ENCODE measurements around the gene SEMA4D.
"Not testable (repeated sequence)": the region's sequence is repeated elsewhere in the genome, so short reads cannot be mapped to it uniquely, and the experiment has no call there.

The SEMA4D gene

DNA sequence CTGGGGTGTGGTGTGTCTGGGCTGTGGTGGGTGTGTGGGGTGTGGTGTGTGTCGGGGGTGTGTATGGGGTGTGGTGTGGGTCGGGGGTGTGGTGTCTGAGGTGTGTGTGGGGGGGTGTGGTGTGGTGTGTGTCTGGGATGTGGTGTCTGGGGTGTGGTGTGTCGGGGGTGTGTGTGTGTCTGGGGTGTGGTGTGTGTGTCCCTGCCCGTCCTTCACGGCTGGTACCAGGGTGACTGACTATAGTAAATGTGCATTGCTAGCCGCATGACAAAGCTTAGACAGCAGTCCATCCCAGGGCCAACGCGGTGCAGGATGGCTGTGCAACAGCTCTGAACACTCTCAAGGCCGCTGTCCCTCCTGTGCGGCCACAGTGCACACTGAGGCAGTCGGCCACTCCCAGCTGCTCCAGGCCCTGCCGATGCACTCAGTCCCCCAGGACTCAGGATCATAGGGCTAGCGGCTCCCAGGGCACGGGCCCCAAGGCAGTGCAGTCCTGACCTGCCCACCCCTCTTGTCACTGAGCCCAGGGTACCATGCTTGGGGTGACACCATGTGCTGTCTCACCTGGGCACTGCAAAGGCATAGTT is 125.6 kb downstream of the SEMA4D start:
- peak in 1 of 2 donors; percentile 13 for DNase-seq (ENCODE audit: low read depth in 2 of 2)

DNA sequence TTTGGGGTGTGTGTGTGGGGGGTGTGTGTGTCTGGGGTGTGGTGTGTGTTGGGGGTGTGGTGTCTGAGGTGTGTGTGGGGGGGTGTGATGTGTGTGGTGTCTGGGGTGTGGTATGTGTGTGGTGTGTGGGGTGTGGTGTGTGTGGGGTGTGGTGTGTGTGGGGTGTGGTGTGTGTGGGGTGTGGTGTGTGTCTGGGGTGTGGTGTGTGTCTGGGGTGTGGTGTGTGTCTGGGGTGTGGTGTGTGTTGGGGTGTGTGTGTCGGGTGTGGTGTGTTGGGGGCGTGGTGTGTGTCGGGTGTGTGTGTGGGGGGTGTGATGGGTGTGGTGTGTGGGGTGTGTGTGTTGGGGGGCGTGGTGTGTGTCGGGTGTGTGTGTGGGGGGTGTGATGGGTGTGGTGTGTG is 126.1 kb downstream of the SEMA4D start:
- not testable (repeated sequence) for DNase-seq (ENCODE audit: low read depth in 2 of 2)

DNA sequence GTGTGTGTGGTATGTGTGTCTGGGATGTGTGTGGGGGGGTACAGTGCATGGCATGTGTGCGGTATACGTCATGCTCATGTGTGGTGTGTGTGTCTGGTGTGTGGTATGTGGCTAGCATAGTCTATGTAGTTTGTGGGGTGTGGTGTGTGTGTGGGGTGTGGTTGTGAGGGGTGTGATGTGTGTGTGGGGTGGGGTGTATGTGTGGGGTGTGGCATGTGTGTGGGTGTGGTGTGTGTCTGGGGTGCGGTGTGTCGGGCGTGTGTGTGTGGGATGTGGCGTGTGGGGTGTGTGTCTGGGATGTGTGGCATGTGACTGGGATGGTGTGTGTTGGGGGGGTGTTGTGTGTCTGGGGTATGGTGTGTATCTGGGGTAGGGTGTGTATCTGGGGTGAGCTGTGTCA is 127.3 kb downstream of the SEMA4D start:
- no peak for DNase-seq (ENCODE audit: low read depth in 2 of 2)

DNA sequence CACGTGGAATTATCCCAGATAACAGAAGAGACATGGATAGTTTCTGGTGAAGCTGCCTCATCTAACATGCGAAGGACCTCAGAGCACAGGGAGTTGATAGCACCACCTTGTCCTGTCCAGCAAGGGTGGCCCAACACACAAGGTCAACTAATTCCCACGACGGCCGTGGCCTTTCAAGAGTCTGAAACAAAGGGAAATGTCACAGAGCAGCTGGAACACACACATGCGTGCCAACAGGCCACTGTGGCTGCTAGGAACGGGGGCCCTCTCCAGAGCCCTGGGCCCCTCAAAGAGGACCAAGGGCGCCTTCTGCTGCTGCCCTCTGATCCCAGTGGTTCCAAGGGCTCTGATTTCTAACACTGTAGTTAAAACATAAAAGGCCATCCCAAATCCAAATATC is 128.9 kb downstream of the SEMA4D start:
- no peak for DNase-seq (ENCODE audit: low read depth in 2 of 2)

DNA sequence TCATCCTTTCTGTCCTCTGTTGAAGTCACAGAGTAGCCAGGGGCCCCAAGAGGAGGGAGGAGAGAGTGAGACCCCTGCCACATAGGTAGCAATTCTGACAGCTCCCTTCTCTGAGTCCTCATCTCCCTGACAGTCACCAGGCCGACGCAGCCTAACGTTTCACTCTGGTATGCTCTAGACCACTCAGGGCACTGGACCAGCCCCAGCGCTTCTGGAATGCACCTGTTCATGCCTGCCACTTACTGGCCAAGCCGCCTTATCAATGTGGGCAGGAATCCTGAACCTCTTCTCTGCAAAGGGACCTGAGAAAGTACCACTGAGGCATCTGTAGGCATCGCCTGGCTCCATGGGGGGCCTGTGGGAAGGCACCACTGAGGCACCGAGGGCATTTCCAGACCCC is 129.4 kb downstream of the SEMA4D start:
- no peak for DNase-seq (ENCODE audit: low read depth in 2 of 2)

DNA sequence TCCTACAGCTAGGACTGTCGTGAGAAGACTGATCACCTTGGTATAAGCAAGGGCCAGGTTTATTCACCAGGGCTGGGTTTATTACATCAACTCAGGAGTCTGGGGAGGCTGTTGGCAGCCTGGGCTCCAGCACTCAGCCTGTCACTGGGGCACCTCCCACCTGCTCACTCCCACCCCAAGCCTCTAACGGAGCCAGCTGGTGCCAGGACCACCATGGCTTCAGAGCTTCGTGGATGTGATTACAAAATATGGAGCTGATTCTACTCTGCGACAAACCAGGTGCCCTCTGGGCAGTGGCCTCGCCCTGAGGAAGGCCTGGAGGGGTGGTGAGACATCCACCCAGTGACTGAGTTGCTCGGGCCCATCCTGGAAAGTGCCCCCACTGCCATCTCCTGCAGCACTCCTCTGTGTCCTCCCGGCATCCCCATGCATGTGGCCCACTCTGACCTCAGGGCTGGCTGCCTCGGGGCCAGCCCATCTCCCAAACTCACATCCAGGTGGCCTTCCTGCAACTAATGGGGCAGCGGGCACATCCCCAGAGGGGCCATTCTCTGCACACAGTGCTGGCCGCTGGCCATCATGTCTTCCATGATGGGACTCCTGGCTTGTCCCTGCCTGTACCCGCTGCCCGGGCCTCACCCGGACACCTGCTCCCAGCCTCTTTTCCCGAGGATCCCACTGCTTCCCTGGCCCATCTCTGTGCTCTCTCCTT is 130.0 kb downstream of the SEMA4D start:
- DNase-seq (ENCODE audit: low read depth in 2 of 2), result no peak

DNA sequence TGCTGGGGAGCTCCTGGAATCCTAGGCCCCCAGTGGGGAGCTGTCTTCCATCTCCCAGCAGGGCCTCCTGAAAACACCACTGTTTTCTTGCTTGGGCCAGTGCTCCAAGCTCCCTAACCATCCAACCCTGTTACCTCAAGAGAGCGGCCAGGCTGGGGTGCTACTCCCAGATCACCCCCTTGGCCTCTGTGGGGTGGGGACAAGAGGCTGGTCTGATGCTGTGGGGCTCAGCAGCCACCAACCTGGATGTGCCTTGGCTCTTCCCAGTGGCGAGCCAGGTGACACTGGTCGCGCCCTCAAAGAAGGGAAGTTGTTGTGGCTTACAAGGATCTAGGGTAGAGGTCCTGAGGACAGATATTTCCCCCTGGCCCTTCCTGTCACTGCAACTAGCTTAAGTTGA is 130.6 kb downstream of the SEMA4D start:
- DNase-seq (ENCODE audit: low read depth in 2 of 2), result no peak

DNA sequence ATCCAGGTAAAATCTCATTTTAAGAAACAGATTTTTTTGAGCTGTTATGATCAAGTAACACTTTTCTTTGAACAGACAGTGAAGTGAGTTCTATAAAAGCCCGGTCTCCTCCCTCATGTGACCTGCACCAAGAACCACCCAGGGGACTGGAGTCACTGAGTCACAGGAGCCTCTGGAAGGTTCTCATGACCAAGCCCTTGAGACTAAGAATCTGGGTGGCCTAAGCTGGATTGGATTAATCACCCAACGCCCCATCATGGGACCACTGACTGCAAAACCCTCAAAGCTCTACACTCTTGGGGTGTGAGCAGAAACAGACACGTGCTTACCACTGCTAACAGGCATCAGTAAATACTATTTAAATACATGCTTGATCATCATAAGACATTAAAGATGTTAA is 131.2 kb downstream of the SEMA4D start:
- DNase-seq (ENCODE audit: low read depth in 2 of 2), result no peak

DNA sequence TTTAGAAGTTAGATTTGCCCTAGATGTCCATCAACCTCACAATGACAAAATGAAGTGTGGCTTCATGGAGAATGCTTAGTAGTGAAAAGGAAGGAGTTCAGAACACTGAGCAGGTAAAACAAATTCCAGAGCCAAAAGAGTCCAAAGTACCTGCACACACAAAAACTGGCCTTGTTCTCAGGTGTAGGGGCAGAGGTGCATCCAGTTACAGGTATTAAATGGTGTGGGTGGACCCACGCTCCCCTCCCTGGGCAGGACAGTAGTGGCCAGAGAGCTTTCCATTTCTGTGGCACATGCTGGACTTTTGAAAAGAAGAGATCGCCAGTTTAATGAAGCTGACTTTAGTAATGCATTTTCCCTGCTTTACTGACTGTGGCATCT is 132.4 kb downstream of the SEMA4D start:
- DNase-seq (ENCODE audit: low read depth in 2 of 2), result no peak

DNA sequence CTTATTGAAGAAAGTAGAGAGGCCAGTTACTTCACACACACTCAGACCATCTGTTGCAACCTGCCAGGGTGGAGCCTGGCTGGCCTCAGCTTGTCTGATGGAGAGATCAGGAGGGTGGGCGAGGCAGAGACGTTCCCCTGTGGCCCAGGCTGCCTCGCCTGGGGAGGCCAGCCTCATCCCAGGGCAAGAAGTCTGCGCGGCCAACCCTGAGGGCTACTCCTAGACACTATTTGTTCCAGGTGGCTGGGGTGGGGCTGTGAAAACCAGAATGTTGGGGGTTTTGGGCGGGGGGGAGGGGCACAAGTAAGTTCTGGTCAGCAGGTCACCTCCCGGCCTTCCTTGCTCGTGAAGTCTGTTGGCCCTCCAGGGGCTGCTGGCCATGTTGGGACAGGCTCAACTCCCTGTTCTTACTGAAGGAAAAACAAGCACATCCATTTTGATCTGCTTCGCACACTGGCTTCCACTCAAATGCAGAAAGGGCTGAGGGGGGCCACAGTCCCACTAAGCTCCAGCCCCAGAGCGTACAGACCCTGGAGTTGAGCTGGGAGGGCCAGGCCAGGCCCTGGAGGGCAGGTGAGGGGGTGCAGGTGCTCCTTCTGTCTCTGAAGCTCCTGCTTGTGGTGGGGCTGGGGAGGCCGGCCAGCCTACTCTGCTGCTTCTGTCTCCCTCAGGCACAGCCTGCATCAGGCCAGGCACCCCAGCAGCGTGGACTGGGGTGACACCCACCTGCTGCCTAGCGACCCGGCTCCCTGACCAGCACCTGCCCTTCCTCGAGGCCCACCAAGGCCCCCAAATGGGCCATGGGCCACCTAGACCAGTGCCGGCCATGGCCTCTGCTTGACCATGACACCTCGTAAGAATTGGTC is 133.0 kb downstream of the SEMA4D start:
- no peak for DNase-seq (ENCODE audit: low read depth in 2 of 2)

DNA sequence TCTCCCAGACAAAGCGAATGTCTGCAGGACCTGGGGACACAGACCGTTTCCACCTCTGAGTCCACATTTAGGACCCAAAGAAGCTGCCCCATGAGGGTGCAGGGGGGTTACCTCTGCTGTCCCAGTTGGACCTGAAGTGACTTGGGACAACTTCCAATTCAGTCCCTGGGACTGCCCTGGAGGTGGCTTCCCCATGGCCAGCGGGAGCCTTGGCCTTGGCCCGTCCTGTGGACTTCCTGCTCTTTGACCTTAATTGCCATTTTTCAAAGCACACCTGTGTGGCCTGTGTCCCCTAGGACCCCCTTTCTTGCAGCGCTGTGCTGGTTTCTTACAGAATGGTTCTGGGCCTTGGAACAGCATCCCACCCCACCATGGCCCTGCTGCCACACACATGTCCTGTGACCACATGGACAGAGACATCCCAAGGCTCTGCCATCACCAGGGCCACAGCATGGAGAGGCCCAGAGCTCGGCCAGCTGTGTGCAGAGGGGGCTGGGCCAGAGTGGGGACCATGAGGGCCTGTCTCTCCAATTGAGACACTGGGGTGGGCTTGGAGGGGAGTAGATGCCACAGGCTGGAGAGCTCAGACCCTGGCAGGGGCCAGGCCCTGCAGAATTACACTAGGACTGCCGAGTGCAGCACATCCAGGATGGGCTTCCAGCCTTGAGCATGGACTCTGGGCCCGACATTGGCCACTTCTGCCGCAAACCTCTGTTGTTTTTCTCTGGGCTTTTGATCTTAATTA is 133.8 kb downstream of the SEMA4D start:
- DNase-seq (ENCODE audit: low read depth in 2 of 2), result no peak

DNA sequence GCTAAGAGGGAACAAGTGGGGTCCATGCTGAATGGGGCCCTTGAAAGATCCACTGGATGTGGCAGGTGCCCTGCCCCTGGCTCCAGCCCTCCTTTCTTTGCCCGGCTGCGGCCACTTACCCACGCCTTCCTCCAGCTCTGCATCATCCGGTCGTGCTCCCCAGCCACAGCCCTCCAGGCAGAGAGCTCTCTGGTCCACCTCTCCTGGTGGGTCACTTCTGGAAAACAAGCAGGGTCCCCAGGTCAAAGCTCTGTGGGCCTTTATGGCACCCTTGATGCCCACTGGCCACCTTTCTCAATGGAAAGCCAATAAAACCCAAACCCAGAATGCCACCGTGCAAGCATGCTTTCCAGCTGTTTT is 134.6 kb downstream of the SEMA4D start:
- no peak for DNase-seq (ENCODE audit: low read depth in 2 of 2)

DNA sequence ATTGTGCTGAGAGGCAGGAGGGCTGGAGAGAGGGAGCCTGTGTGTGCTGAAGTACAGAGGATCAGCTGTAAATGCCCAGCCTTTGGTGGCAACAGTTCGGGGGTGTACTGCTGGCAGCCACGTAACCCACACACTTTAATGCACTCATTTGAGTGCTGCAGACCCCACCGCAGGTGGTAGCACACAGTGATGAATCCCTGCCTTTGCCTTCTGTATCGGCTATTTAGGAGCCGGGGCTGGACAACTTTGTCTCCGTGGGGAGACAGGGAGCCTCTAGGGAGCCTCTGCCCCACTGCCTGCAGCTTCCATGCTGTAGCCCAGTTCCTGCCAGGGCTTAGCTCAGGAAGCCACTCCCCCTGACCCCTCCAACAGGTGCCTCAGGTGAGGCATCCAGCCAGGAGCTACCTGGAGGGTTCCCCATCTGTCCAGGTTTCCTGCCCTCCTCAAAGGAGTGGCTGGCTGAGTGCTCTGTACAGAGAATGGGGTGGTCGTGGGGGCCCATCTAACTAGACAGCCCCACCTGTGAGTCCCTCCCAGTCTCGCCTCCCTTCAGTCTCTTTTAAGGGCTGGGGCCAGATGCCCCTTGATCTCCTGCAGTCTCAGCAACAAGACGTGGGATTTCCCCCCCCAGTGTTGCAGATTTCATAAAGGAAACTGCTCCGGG is 135.1 kb downstream of the SEMA4D start:
- no peak for DNase-seq (ENCODE audit: low read depth in 2 of 2)

DNA sequence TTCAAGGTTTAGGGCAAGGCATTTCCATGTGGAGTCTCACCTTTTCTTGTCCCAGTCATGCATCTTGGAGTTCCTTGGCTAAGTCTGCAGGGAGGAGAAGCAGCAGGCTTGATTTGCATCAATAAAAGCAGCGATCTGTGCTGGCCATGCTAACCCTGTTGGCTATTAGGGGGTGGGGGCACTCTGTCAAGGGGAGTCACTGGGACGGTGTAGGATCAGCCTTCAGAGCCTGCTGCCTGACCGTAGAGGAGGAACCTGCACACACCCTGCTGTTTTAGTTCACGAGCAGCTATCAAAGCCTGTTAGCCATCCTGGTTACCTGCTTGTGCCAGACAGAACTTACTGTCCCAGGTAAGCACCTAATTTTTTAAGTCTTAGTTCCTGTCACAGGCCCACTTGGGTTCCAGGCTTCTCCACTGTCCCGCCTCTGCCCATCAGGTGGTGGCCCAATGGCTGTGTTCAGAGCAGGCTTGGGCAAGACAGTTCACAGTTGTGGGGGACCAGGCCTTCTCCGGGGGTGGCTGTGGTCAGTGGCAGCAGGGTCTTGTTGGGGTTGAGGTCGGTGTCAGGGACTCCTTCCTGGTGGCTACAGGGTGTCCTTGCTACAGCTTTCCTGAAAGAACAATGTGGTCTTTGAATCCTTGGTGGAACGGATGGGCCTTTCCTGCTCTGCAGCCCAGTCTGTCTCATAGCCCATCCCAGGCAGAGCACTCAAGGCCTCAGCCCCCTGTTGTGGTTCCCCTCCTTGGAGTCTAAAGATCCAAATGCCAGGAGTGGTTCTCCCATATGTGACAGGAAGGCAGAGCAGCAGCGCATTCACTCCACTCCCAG is 135.9 kb downstream of the SEMA4D start:
- DNase-seq (ENCODE audit: low read depth in 2 of 2), result no peak

DNA sequence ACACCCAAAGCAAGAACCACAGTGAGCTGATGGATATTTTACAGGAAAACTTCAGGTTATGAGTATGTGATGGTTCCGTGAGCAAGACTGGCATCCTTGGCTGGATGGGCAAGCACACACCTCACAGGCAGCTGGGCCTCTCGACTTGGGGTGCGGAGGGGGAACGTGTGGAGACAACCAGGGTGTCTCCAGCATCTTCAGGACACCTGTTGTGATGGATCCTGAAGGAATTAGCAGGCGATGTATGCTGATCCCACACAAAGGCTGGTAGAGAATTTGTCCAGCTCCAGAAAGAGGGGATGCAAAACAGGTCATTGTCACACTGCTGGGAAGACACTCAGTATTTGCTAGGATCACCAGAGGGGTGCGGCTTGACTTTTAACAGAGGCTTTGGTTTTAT is 136.9 kb downstream of the SEMA4D start:
- DNase-seq (ENCODE audit: low read depth in 2 of 2), result no peak

DNA sequence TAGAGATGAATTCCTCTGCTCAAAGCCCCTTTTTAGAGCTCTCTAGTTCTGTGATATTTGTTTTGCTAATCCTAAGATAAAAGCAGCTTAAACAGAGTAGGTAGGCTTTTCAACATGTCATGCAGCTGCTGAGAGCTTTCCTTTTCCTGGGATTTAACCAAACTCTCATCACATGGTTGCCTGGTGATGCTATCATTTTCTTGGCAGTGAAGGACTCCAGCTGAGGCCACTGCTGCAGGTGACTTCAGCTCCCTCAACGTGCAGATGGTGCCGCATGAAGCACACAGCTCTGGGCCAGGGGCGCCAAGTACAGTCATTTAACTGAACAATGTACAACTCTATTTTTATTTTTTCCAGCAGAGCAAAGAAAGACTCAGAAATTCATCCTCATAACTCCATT is 137.4 kb downstream of the SEMA4D start:
- DNase-seq (ENCODE audit: low read depth in 2 of 2), result no peak

DNA sequence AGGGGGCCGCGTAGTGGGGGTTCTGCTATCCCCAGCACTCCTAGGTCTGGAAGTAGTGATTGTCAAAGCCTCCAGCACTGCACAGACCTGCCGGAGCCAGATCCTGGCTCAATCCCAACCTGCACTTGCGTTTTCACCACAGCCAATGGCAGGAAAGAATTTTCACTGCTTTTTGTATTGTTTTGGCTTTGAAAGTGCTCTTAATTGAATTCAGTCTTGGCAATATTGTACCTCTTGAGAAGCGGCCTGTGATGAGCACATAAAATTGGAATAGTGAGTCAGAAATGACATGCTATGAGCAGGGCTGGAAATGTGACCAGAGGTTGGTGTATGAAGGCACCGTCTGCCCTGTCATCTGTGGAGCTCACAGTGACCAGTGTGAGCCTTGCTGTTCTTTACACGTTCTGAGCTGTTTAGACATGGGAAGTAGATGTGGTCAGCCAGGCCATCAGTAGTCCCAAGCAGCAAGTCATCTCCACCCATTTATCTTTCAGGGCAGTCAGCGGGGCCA is 138.1 kb downstream of the SEMA4D start:
- DNase-seq (ENCODE audit: low read depth in 2 of 2), result no peak

DNA sequence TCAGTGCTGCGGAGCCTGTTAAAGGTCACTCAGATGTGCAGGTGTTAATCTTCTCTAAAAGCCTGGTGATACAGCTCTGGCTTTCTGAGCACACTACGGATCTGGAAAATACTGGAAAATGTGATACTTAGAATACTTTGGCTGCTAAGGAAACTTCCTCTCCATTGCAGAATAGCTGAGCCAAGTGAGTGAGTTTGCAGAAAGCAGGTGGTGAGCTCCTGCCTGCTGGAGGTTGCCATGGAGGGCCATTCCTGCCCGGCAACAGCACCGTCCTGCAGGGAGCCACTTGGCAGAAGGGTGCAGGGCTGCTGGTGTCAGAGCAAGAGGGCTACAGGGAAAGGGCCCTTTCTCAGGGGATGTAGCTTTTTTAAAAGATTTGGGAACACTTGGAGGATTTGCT is 138.9 kb downstream of the SEMA4D start:
- DNase-seq (ENCODE audit: low read depth in 2 of 2), result no peak

DNA sequence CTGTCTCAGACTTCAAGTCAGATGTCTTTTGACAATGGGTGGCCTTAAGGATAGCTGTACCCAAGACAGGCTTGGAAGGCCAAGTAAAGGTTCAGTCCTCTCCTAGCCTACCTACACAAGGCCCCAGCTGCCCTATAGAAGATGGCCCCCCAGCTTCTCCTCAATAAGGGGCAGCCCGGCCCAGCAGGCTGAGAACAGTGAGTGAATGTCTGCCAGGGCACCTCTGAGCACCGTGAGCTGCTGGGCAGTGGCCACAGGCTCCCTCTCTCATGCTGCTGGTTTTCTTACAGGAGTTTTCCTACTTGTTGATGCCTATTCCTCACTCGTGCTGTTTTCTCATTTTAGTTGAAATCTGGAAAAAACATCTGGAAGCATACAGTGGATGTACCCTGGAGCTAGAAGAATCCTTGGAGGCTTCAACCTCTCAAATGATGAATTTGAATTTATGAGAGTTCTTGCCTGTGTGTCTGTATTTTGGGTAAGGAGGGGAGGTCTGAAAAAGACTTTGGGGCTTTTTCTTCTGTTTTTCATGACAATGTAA is 139.5 kb downstream of the SEMA4D start:
- DNase-seq (ENCODE audit: low read depth in 2 of 2), result no peak

Measured in stimulated activated CD8-positive, alpha-beta memory T cell treated with anti-CD3 and anti-CD28 coated beads, Interleukin-2, amount 100 ng/mL, for 1 hour (primary cell).